HCT116 (cell line): ENCODE data around the gene LMAN1L. TPM values are rescaled to one million over a fixed set of nuclear protein-coding genes. Genes with fewer than 3 reads are reported as not detected.

Experiments used
- ATAC-seq: fragments of 200-7000 bp; cut with Tn5 transposase; 2 replicates; pipeline ENCODE4 v1.9.1; 2020; ENCODE audit warnings: mild to moderate bottlenecking, moderate library complexity
- BruUV-seq: library from RNA; stranded (reverse); fragments of 400-500 nt; replicated peaks from 2 replicates; lab custom pipeline; 2021; lab: Mats Ljungman, UMichigan
- CTCF ChIA-PET: fragments of 300-600 bp; sonication (Branson Sonifier 250); formaldehyde crosslinking; loops from one replicate; lab custom pipeline; 2021; ENCODE audit warnings: antibody characterized with exemption; lab: Charles Lee
- POLR2A ChIA-PET: fragments of 300-600, 350-600 bp; sonication (Branson Sonifier 250); formaldehyde crosslinking; loops from one replicate; lab custom pipeline; 2021; ENCODE audit warnings: antibody characterized with exemption; lab: Charles Lee
- RAD21 ChIA-PET, 2 experiments: fragments of 300-600 bp; sonication (Branson Sonifier 250); formaldehyde crosslinking; loops; one replicate each; lab custom pipeline; 2023; ENCODE audit warnings: low total read pairs in 2 of 2; ENCODE audit not compliant: uncharacterized antibody in 2 of 2, unreplicated experiment in 2 of 2, low non-redundant PET in 1 of 2; lab: Charles Lee
- DNase-seq: peaks from one replicate; pipeline ENCODE4 v3.0.0-alpha.2; 2010; ENCODE audit warnings: low read depth, low spot score
- H2AFZ ChIP-seq: fragments of 200-600 bp; shearing (Covaris generic), sonication (generic); 2 replicates; pipeline ENCODE4 v1.6.1; 2017; ENCODE audit warnings: low read depth, mixed run types, mixed read lengths, antibody characterized with exemption, low read length; ENCODE audit not compliant: poor library complexity, severe bottlenecking
- H3K27ac ChIP-seq: 2 replicates; pipeline ENCODE4 v1.5.1; 2012; ENCODE audit warnings: low read depth, low read length
- H3K27me3 ChIP-seq: fragments of 200-600 bp; sonication (generic); 2 replicates; pipeline ENCODE4 v1.6.1; 2016; ENCODE audit warnings: mixed run types, low read length, mixed read lengths; ENCODE audit not compliant: insufficient read depth
- H3K36me3 ChIP-seq, 2 experiments: fragments of 200-500 bp in 1 of 2; fragments of 200-600 bp in 1 of 2; sonication (Bioruptor generic) in 1 of 2; sonication (generic) in 1 of 2; 2 replicates each; pipeline versions ENCODE4 v1.5.1 to v1.6.1; 2014 to 2016; ENCODE audit warnings: low read length in 2 of 2, inconsistent platforms in 1 of 2, mixed read lengths in 1 of 2, mixed run types in 1 of 2; ENCODE audit not compliant: insufficient read depth in 2 of 2, control insufficient read depth in 1 of 2
- H3K4me1 ChIP-seq, 2 experiments: fragments of 200-600 bp in 1 of 2; sonication (generic) in 1 of 2; 2 replicates each; pipeline versions ENCODE4 v1.5.1 to v1.6.1; 2012 to 2017; ENCODE audit warnings: low read length in 2 of 2, inconsistent platforms in 1 of 2, mild to moderate bottlenecking in 1 of 2, mixed read lengths in 1 of 2, mixed run types in 1 of 2, moderate library complexity in 1 of 2; ENCODE audit not compliant: insufficient read depth in 2 of 2, control insufficient read depth in 1 of 2
- H3K4me2 ChIP-seq: fragments of 200-600 bp; sonication (generic); 2 replicates; pipeline ENCODE4 v1.6.1; 2017; ENCODE audit warnings: mixed run types, low read length, mixed read lengths
- H3K4me3 ChIP-seq, 2 experiments: fragments of 200-600 bp in 1 of 2; sonication (generic) in 1 of 2; replicated peaks in 1 of 2; 2 replicates each; pipeline ENCODE4 v1.5.1; 2011 to 2016; ENCODE audit warnings: low read length in 2 of 2, control low read depth in 1 of 2, low read depth in 1 of 2, mild to moderate bottlenecking in 1 of 2, mixed read lengths in 1 of 2, mixed run types in 1 of 2
- H3K79me2 ChIP-seq: fragments of 200-600 bp; sonication (generic); 2 replicates; pipeline ENCODE4 v1.6.1; 2017; ENCODE audit warnings: mild to moderate bottlenecking, mixed run types, low read length, moderate library complexity, mixed read lengths; ENCODE audit not compliant: insufficient read depth
- H3K9ac ChIP-seq: fragments of 200-600 bp; sonication (generic); 2 replicates; pipeline ENCODE4 v1.6.1; 2016; ENCODE audit warnings: low read length, mixed read lengths
- H3K9me2 ChIP-seq: fragments of 200-600 bp; sonication (generic), shearing (Covaris generic); 2 replicates; pipeline ENCODE4 v1.6.1; 2017; ENCODE audit warnings: mixed run types, mild to moderate bottlenecking, moderate library complexity; ENCODE audit not compliant: insufficient read depth
- H3K9me3 ChIP-seq, 2 experiments: fragments of 200-500 bp in 1 of 2; fragments of 200-600 bp in 1 of 2; sonication (Bioruptor generic) in 1 of 2; sonication (generic) in 1 of 2; 2 replicates each; pipeline ENCODE4 v1.6.1; 2014 to 2017; ENCODE audit warnings: low read length in 2 of 2, mixed read lengths in 2 of 2, inconsistent platforms in 1 of 2, low read depth in 1 of 2, mild to moderate bottlenecking in 1 of 2, mixed run types in 1 of 2, moderate library complexity in 1 of 2; ENCODE audit not compliant: control insufficient read depth in 1 of 2, insufficient read depth in 1 of 2
- H4K20me1 ChIP-seq: fragments of 200-600 bp; sonication (generic), shearing (Covaris generic); 2 replicates; pipeline ENCODE4 v1.6.1; 2017; ENCODE audit warnings: mixed run types, mild to moderate bottlenecking, moderate library complexity; ENCODE audit not compliant: insufficient read depth
- CTCF ChIP-seq, 3 experiments: fragments of 200-600 bp in 1 of 3; sonication (generic) in 1 of 3; IDR thresholded peaks in 2 of 3; conservative IDR thresholded peaks in 1 of 3; 2 replicates each; pipeline ENCODE4 v1.5.1; 2012 to 2017; ENCODE audit warnings: low read depth in 2 of 3, low read length in 2 of 3, antibody characterized with exemption in 1 of 3, borderline replicate concordance in 1 of 3, control low read depth in 1 of 3, mild to moderate bottlenecking in 1 of 3, mixed read lengths in 1 of 3, mixed run types in 1 of 3, moderate library complexity in 1 of 3; ENCODE audit not compliant: insufficient read depth in 1 of 3
- EZH2phosphoT487 ChIP-seq: fragments of 200-600 bp; IDR thresholded peaks from 2 replicates; pipeline ENCODE4 v1.6.1; 2018; ENCODE audit warnings: antibody characterized with exemption, borderline replicate concordance
- JUND ChIP-seq: IDR thresholded peaks from 2 replicates; pipeline ENCODE4 v1.6.1; 2012
- POLR2A ChIP-seq: IDR thresholded peaks from 2 replicates; pipeline ENCODE4 v1.7.0; 2011; ENCODE audit warnings: borderline replicate concordance; ENCODE audit not compliant: insufficient read depth, insufficient read length; ENCODE audit errors: extremely low read depth
- RAD21 ChIP-seq: IDR thresholded peaks from 2 replicates; pipeline ENCODE4 v1.6.1; 2012; ENCODE audit warnings: low read depth, mild to moderate bottlenecking
- REST ChIP-seq: IDR thresholded peaks from 2 replicates; pipeline ENCODE4 v1.6.1; 2012; ENCODE audit warnings: low read depth
- TCF7L2 ChIP-seq: IDR thresholded peaks from 2 replicates; pipeline ENCODE4 v1.7.0; 2011; ENCODE audit warnings: borderline replicate concordance, inconsistent platforms; ENCODE audit not compliant: insufficient read depth, insufficient read length; ENCODE audit errors: extremely low read depth
- YY1 ChIP-seq: IDR thresholded peaks from 2 replicates; pipeline ENCODE4 v1.6.1; 2011; ENCODE audit warnings: low read length, low read depth, moderate library complexity, mild to moderate bottlenecking; ENCODE audit not compliant: insufficient replicate concordance; ENCODE audit errors: extremely low read depth
- ZBTB33 ChIP-seq: IDR thresholded peaks from 2 replicates; pipeline ENCODE4 v1.6.1; 2011; ENCODE audit warnings: mild to moderate bottlenecking, low read length, moderate library complexity; ENCODE audit not compliant: insufficient replicate concordance; ENCODE audit errors: extremely low read depth
- ZNF274 ChIP-seq: fragments of 200-500 bp; sonication (Bioruptor generic); IDR thresholded peaks from 2 replicates; pipeline ENCODE4 v1.6.1; 2014; ENCODE audit warnings: mild to moderate bottlenecking, low read depth, low read length, inconsistent platforms
- intact Hi-C: fragments of 100-400 bp; cut with micrococcal nuclease; formaldehyde crosslinking; loops from 2 replicates; pipeline ENCODE4 v1.10.0; 2022
- total RNA-seq: library from RNA; stranded (reverse); gene quantifications from one replicate; pipeline ENCODE4 v1.2.1, GENCODE V29; 2021; ENCODE audit not compliant: unreplicated experiment
- TF ChIP-seq, protein P1 (sequence below): IDR thresholded peaks from 2 replicates; pipeline ENCODE4 v1.6.1; 2012

Gene LMAN1L
- total RNA-seq, 1 experiment from 2014 or later = 0.17 TPM

- POLR2A ChIA-PET = interaction anchor here (0.7 to 1.1 kb wide), 2 partner anchors 10 to 12 kb away, joined by 3 read pairs; no protein-coding TSS in a partner anchor
- BruUV-seq = no TSS peak
- H3K9ac ChIP-seq = no peak overlapping the region
- no peaks in the 10 kb centered on the region for H3K9me3 ChIP-seq
- H3K4me2 ChIP-seq = no peak overlapping the region
- H3K4me3 ChIP-seq = no peak overlapping the region
- H3K27me3 ChIP-seq = no peaks in the 10 kb centered on the region
- H2AFZ ChIP-seq = no peak overlapping the region
- peaks cover 11 to 20% of the 10 kb centered on the region in 2 experiments; a peak in 3 of 4 replicates for H3K36me3 ChIP-seq
- CTCF ChIA-PET = interaction anchor here (0.7 kb wide), 2 partner anchors 22 to 85 kb away, joined by 3 to 5 read pairs; no protein-coding TSS in a partner anchor
- no peaks in the 10 kb centered on the region for H4K20me1 ChIP-seq
- H3K4me1 ChIP-seq = peaks cover 0 to 32% of the 10 kb centered on the region in 2 experiments; a peak in 3 of 4 replicates
- intact Hi-C loops = no loop called here
- no peak overlapping the region for H3K27ac ChIP-seq
- ATAC-seq (no peak), DNase-seq (no peak)
- H3K79me2 ChIP-seq = peaks cover 14% of the 10 kb centered on the region
- H3K9me2 ChIP-seq = no peaks in the 10 kb centered on the region
- RAD21 ChIA-PET = interaction anchor here in 1 of 2 experiments (0.7 kb wide), 1 partner anchor 95 kb away, joined by 3 read pairs; no protein-coding TSS in a partner anchor
- TF ChIP-seq YY1 = no peak
- no peak for TF ChIP-seq ZBTB33
- no peak for TF ChIP-seq EZH2phosphoT487
- TF ChIP-seq, protein P1, sequence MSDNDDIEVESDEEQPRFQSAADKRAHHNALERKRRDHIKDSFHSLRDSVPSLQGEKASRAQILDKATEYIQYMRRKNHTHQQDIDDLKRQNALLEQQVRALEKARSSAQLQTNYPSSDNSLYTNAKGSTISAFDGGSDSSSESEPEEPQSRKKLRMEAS = no peak
- TF ChIP-seq TCF7L2 = no peak
- TF ChIP-seq CTCF (IDR thresholded peaks at IDR 0.05 in 2 of 3, conservative IDR thresholded peaks at IDR 0.05 in 1 of 3; ENCODE audit: borderline replicate concordance in 1 of 3, insufficient read depth in 1 of 3, low read depth in 2 of 3, low read length in 2 of 3) = no peak
- TF ChIP-seq REST = no peak
- no peak for TF ChIP-seq JUND
- TF ChIP-seq ZNF274 = no peak
- TF ChIP-seq POLR2A = no peak
- TF ChIP-seq RAD21 = no peak
Observed at GRCh38 chr15:74855857-74856256, 43.2 kb downstream of the LMAN1L start.
